OCI-LY1 (cell line): Measurements from ENCODE around the gene LBX2.

Source experiments
- CTCF ChIP-seq: fragments of 200-600 bp; sonication (generic), shearing (Covaris generic); IDR thresholded peaks from 2 replicates; pipeline ENCODE4 v1.5.1; 2017; ENCODE audit warnings: mild to moderate bottlenecking, antibody characterized with exemption, low read length, moderate library complexity, mixed read lengths
- EZH2 ChIP-seq: fragments of 200-600 bp; sonication (generic), shearing (Covaris generic); IDR thresholded peaks from 2 replicates; pipeline ENCODE4 v1.8.0; 2017; ENCODE audit warnings: borderline replicate concordance, mixed run types, mild to moderate bottlenecking, antibody characterized with exemption, low read length, moderate library complexity, mixed read lengths

- no peak for TF ChIP-seq CTCF
- TF ChIP-seq EZH2, result no peak
These were observed 1.5 kb downstream of the LBX2 start for GRCh38 chr2:74497777-74498499.
